HEK293T (cell line): ENCODE results near the gene SPDL1.

ENCODE experiments used
- CTCF ChIA-PET: fragments of 350-600 bp; formaldehyde crosslinking; extraction: SDS; loops from one replicate; lab custom pipeline; 2021; ENCODE audit warnings: antibody characterized with exemption, inconsistent platforms; lab: Yijun Ruan, JAX
- POLR2A ChIA-PET: fragments of 350-600 bp; formaldehyde crosslinking; extraction: SDS; loops from one replicate; lab custom pipeline; 2020; ENCODE audit warnings: antibody characterized with exemption, inconsistent platforms; lab: Yijun Ruan, JAX
- DNase-seq: peaks from one replicate; pipeline ENCODE4 v3.0.0; 2012; ENCODE audit warnings: mixed read lengths; ENCODE audit errors: extremely low spot score
- ARNT ChIP-seq: fragments of 450-650 bp; IDR thresholded peaks from 2 replicates; pipeline ENCODE4 v1.6.1; 2017; ENCODE audit warnings: mild to moderate bottlenecking
- BHLHE40 ChIP-seq: fragments of 450-650 bp; IDR thresholded peaks from 2 replicates; pipeline ENCODE4 v1.6.1; 2016; ENCODE audit warnings: mild to moderate bottlenecking, moderate library complexity, borderline replicate concordance
- CTBP1 ChIP-seq: fragments of 450-650 bp; IDR thresholded peaks from 2 replicates; pipeline ENCODE4 v1.6.1; 2016; ENCODE audit warnings: borderline replicate concordance
- ELF4 ChIP-seq: fragments of 450-650 bp; IDR thresholded peaks from 2 replicates; pipeline ENCODE4 v1.6.1; 2017; ENCODE audit warnings: antibody characterized with exemption
- FOXA1 ChIP-seq: fragments of 450-650 bp; IDR thresholded peaks from 2 replicates; pipeline ENCODE4 v1.6.1; 2016; ENCODE audit warnings: mild to moderate bottlenecking
- FOXK2 ChIP-seq: fragments of 450-650 bp; IDR thresholded peaks from 2 replicates; pipeline ENCODE4 v1.6.1; 2016; ENCODE audit warnings: mild to moderate bottlenecking
- FOXM1 ChIP-seq: fragments of 450-650 bp; IDR thresholded peaks from 2 replicates; pipeline ENCODE4 v1.6.1; 2017; ENCODE audit warnings: mild to moderate bottlenecking, borderline replicate concordance
- HDGF ChIP-seq: fragments of 450-650 bp; IDR thresholded peaks from 2 replicates; pipeline ENCODE4 v1.6.1; 2017; ENCODE audit warnings: antibody characterized with exemption, borderline replicate concordance
- L3MBTL2 ChIP-seq: fragments of 450-650 bp; conservative IDR thresholded peaks from 2 replicates; pipeline ENCODE4 v1.6.1; 2016; ENCODE audit warnings: mild to moderate bottlenecking
- LEF1 ChIP-seq: fragments of 450-650 bp; IDR thresholded peaks from 2 replicates; pipeline ENCODE4 v1.6.1; 2017; ENCODE audit warnings: mild to moderate bottlenecking, borderline replicate concordance
- NFRKB ChIP-seq: fragments of 450-650 bp; IDR thresholded peaks from 2 replicates; pipeline ENCODE4 v1.6.1; 2016; ENCODE audit warnings: mild to moderate bottlenecking, moderate library complexity
- PKNOX1 ChIP-seq: fragments of 450-650 bp; IDR thresholded peaks from 2 replicates; pipeline ENCODE4 v1.6.1; 2016
- SP1 ChIP-seq: fragments of 450-650 bp; IDR thresholded peaks from 2 replicates; pipeline ENCODE4 v1.6.1; 2017
- SUZ12 ChIP-seq: fragments of 450-650 bp; IDR thresholded peaks from 2 replicates; pipeline ENCODE4 v1.6.1; 2016; ENCODE audit warnings: mild to moderate bottlenecking
- TARDBP ChIP-seq: fragments of 450-650 bp; IDR thresholded peaks from 2 replicates; pipeline ENCODE4 v1.6.1; 2016
- ZNF384 ChIP-seq: fragments of 450-650 bp; IDR thresholded peaks from 2 replicates; pipeline ENCODE4 v1.6.1; 2016

SPDL1 gene

GRCh38 chr5:169648725-169649310 lies 65.2 kb downstream of the SPDL1 start:
- no peak for DNase-seq
- CTCF ChIA-PET: no interaction called here
- POLR2A ChIA-PET: no interaction called here
- TF ChIP-seq TARDBP (no peak), PKNOX1 (no peak), SP1 (no peak), ZNF384 (no peak), ARNT (no peak), HDGF (no peak), FOXM1 (no peak), NFRKB (no peak), LEF1 (no peak), FOXK2 (no peak), SUZ12 (no peak), FOXA1 (no peak), BHLHE40 (no peak)

- ChIA-PET POLR2A (no interaction called here), CTCF (no interaction called here)
- no peak for DNase-seq
- TF ChIP-seq SP1 (no peak), LEF1 (no peak), FOXK2 (no peak)
Observed at GRCh38 chr5:169649486-169649885, 65.9 kb downstream of the SPDL1 start.

GRCh38 chr5:169650701-169651331 lies 67.2 kb downstream of the SPDL1 start:
- CTCF ChIA-PET: interaction anchor here (0.7 kb wide), 1 partner anchor 9 kb away, joined by 4 read pairs; no protein-coding TSS in a partner anchor
- POLR2A ChIA-PET: no interaction called here
- TF ChIP-seq BHLHE40 (no peak), FOXM1 (no peak), SUZ12 (no peak), FOXA1 (no peak), FOXK2 (no peak), L3MBTL2 (no peak), ARNT (no peak), LEF1 (no peak), PKNOX1 (no peak)
- DNase-seq: no peak

GRCh38 chr5:169651526-169651925 lies 68.0 kb downstream of the SPDL1 start:
- ChIA-PET POLR2A (no interaction called here), CTCF (no interaction called here)
- DNase-seq: no peak
- no peak for TF ChIP-seq ZNF384
- no peak for TF ChIP-seq FOXA1
- no peak for TF ChIP-seq TARDBP
- no peak for TF ChIP-seq ARNT
- no peak for TF ChIP-seq LEF1
- TF ChIP-seq SP1: no peak
- TF ChIP-seq FOXK2: no peak
- TF ChIP-seq NFRKB: no peak
- no peak for TF ChIP-seq FOXM1
- TF ChIP-seq HDGF: no peak
- no peak for TF ChIP-seq CTBP1
- TF ChIP-seq ELF4: no peak
- no peak for TF ChIP-seq L3MBTL2
- TF ChIP-seq SUZ12: no peak
- TF ChIP-seq PKNOX1: no peak
- TF ChIP-seq BHLHE40: no peak

GRCh38 chr5:169652057-169652456 lies 68.5 kb downstream of the SPDL1 start:
- ChIA-PET CTCF (no interaction called here), POLR2A (no interaction called here)
- no peak for TF ChIP-seq ELF4
- TF ChIP-seq SUZ12: no peak
- no peak for TF ChIP-seq CTBP1
- no peak for TF ChIP-seq PKNOX1
- no peak for TF ChIP-seq SP1
- TF ChIP-seq TARDBP: no peak
- TF ChIP-seq BHLHE40: no peak
- no peak for TF ChIP-seq L3MBTL2
- no peak for TF ChIP-seq FOXK2
- no peak for TF ChIP-seq LEF1
- no peak for TF ChIP-seq ZNF384
- no peak for TF ChIP-seq FOXA1
- TF ChIP-seq HDGF: no peak
- DNase-seq: no peak

- CTCF ChIA-PET: no interaction called here
- no peak for DNase-seq
- POLR2A ChIA-PET: no interaction called here
- no peak for TF ChIP-seq FOXK2
- no peak for TF ChIP-seq SP1
- TF ChIP-seq BHLHE40: no peak
- TF ChIP-seq ZNF384: no peak
- no peak for TF ChIP-seq LEF1
- TF ChIP-seq HDGF: no peak
- TF ChIP-seq L3MBTL2: no peak
Observed at GRCh38 chr5:169653091-169653490, 69.5 kb downstream of the SPDL1 start.
